Activated CD8-positive, alpha-beta memory T cell treated with anti-CD3 and anti-CD28 coated beads for 24 hours (primary cell): ENCODE measurements around the gene HASPIN.

Source experiments
- DNase-seq: peaks from one replicate; pipeline ENCODE4 v3.0.0-alpha.2; 2020

Gene HASPIN

GRCh38 chr17:3723556-3724377 is at the start of gene HASPIN:
HASPIN (plus strand) TSS chr17:3723903; CDS start chr17:3723936, 33 bp downstream.
- peak; percentile 96 for DNase-seq

GRCh38 chr17:3675886-3676285 is 47.8 kb upstream of the HASPIN start:
- no peak for DNase-seq

DNA sequence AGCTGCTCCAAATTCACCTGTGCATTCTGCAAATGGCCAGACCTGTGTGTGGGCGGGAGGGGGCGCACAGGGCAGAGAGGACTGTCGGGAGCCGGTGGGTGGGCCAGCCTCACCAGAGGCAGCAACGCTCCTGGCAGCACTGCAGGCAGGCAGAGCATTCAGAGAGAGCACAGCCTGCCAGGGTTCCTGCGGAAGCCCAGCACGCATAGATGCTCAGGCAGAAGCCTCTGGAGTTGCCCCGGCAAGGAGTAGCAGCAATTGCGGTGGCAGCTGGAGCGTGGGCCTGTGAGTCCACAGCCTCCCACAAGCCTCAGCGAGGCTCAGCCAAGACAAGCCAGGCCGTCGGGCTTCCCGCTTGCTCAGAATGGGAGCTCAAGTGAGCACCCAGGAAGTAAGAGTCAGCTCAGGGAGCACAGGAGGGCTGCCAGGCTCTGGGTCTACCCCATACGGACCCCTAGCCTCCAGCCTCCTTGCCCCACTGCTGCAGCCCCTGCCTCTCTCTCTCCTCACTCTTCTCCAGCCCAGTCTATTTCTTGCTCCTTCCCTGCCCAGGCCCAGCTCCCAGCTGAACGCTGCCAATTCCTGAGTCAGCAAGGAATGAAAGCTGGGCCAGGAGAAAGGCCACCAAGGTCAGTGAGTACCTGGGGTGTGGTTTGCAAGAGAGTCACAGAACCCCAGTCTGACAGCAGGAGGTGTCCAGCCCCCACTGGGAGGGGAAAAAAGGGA is 45.4 kb upstream of the HASPIN start:
- DNase-seq = no peak

- DNase-seq = no peak
Observed at GRCh38 chr17:3678821-3679530, 44.7 kb upstream of the HASPIN start.

DNA sequence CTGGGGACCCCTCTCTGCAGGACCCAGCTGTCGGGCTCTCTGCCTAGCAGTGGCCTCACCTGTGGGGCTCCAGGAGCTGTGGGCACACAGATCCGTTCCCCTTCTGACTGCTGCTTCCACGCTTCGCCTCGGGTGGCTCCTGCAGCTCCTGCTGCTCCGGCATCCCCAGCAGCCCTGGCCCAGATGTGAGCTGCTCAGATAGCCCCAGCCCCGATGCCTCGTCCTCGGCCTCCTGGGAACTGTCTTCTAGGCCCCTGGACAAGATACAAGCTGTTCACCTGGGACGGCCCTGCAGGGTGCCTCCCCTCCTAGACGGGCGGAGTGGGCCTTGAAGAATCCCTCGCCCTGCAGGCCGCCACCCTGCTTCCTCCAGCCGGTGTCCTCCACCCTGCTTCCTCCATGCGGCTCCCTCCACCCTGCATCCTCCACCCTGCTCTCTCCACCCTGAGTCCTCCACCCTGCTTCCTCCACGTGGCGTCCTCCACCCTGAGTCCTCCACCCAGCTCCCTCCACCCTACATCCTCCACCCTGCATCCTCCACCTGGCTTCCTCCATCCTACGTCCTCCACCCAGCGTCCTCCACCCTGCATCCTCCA is 44.1 kb upstream of the HASPIN start:
- DNase-seq = no peak

- DNase-seq = no peak
Observed at GRCh38 chr17:3681057-3681456, 42.6 kb upstream of the HASPIN start.

- DNase-seq = no peak
Observed at GRCh38 chr17:3681565-3681964, 42.1 kb upstream of the HASPIN start.

- no peak for DNase-seq
Observed at GRCh38 chr17:3682033-3682432, 41.7 kb upstream of the HASPIN start.

- peak; percentile 85 for DNase-seq
Observed at GRCh38 chr17:3683054-3683511, 40.6 kb upstream of the HASPIN start.

DNA sequence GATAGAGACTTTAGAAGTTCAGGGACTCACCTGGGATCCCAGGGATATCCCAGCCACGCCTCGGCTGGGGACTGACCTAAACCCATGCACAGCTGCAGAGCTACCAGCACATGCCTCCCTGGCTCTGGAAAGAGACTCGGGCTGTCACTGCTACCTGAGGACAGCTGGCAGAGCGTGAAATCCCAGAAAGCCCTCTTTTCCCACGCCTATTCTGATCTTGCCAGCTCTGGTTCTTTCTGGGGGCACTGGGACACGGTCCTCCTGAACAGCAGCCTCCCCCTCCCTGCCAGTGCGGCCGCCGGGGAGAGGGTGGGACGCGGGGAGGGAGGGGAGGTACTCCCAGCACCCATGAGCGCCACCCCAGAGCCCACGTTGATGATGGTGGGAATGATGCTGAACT is 38.5 kb upstream of the HASPIN start:
- no peak for DNase-seq

GRCh38 chr17:3688027-3688553 is 35.6 kb upstream of the HASPIN start:
- no peak for DNase-seq

- no peak for DNase-seq
Observed at GRCh38 chr17:3688852-3689261, 34.8 kb upstream of the HASPIN start.

DNA sequence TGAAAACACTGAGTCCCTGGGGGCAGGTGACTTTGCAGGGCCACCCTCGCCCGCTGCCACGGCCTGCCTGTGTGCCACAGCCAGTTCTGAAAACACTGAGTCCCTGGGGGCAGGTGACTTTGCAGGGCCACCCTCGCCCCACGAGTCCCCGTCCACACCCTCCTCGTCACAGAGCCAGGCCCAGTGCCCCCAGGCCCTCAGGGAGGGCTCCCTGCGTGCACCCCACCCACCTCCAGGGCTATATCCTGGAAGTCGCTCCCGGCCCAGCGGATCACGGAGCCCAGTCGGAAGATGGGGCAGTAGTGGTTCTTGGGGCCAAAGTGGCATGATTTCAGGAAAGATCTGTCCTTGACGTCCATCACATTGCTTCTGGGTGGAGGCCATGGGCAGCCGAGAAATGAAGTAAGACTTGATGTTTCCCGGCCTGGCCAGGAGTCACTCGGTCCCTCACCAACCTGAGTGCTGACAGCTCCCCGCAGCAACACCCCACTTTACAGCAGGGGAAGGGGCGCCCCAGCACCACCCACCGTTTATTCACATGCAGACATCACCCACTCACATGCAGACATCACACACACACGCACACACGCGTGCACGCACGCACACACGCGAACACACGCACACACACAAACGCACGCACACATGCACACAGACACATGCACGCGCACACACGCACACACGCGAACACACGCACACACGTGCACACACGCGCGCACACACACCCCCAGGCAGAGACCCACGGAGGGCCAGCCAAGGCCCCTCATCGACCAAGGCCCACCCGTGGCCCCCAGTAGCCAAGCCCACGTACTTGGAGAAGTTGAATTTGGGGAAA is 34.2 kb upstream of the HASPIN start:
- DNase-seq = no peak

DNA sequence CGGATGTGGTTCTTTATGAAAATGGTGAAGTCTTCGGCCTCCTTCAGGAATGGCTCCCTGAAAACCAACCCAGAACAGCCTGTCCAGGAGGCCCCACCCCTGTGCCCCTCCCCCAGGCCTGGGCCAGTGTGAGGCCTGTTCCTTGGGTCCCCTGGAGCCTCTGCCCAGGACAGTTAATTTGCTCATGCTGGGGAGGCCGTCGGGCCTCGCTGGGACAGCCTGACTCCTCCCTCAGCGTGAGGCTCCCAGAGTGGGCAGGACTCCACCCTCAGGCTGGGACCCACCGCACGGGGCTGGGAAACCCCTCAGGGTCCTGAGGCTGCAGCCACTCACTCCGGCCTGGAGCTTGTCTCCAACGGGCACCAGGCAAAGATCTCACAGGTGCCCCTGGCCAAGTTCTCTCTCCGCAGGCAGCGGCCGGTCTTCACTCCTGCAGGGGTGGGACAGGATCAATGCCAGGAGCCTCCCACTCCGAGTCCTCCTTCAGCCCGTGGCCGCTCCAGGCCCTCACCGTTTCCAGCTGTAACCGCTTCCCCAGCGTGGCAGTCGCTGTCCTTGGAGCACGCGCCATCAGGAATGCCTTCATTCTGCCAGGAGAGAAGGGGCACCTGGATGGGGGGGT is 33.5 kb upstream of the HASPIN start:
- DNase-seq = no peak

GRCh38 chr17:3691617-3692067 is 32.1 kb upstream of the HASPIN start:
- no peak for DNase-seq

GRCh38 chr17:3692346-3692745 is 31.4 kb upstream of the HASPIN start:
- DNase-seq = no peak

DNA sequence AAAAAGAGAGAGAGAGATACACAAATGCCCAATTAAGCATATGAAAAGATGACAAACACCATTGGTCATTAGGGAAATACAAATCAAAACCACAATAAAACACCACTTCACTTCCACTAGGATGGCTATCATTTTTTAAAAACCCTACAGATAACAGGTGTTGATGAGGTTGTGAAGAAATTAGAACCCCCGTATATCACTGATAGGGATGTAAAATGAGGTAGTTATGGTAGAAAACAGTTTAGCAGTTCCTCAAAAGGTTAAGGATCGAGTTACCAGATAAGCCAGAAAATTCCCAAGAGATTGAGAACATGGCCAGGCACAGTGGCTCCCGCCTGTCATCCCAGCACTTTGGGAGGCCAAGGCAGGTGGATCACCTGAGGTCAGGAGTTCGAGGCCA is 30.6 kb upstream of the HASPIN start:
- DNase-seq = no peak

GRCh38 chr17:3693829-3694231 is 29.9 kb upstream of the HASPIN start:
- peak; percentile 72 for DNase-seq

GRCh38 chr17:3695129-3695722 is 28.5 kb upstream of the HASPIN start:
- DNase-seq = peak; percentile 67

DNA sequence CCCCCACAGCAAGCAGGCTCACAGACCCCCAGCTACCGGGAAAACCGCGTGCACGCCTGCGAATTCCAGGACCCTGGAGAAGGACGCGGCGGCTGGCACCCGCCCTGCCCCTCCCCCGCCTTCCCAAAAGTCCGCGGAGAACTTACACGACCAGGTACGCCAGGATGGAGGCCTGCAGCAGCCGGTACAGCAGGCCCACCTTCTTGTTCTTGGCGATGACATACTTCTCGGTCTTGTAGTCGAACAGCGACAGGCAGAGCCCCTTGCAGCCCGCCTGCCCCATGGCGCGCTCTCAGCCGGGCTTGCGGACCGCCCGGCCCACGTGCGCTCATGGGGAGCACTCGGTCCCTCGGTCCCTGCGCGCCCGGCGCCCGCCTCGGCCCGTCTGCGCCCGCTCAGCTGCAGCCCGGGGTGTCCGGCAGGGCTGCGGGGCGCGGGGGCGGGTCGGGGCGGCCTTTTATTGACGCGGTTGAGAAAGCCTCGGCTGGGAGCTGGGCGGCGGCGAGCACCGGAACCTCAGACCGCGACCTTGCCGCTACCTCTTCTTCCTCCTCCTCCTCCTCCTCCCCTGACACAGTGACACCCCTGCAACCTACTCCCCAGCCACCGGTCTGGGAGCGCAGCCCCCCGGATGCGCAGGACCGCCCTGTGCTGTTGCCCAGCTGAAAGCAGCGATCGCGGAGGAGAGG is 27.8 kb upstream of the HASPIN start, which contains the start of gene P2RX5:
TSS of gene P2RX5 (minus strand) at position 433 of the 689 bp plus-strand sequence. CDS start at position 283, 150 bp downstream.
- peak; percentile 79 for DNase-seq
